Osteoblast (primary cell): ENCODE results near the gene NDUFS2. TPM values are rescaled to one million over a fixed set of nuclear protein-coding genes. Genes with fewer than 3 reads are reported as not detected.
A peak's percentile ranks its signal among the peaks of the same experiment; 100 is the strongest.

ENCODE experiments used
- DNase-seq: peaks from one replicate; pipeline ENCODE4 v3.0.0; 2011; ENCODE audit warnings: low spot score, mixed read lengths; ENCODE audit not compliant: insufficient read length; ENCODE audit errors: missing footprints
- H2AFZ ChIP-seq: 2 replicates; pipeline ENCODE4 v1.6.0; 2011; ENCODE audit warnings: mild to moderate bottlenecking, low read length
- H3K27ac ChIP-seq: 2 replicates; pipeline ENCODE4 v1.5.1; 2011; ENCODE audit warnings: mild to moderate bottlenecking, low read depth, low read length, moderate library complexity
- H3K27me3 ChIP-seq: 2 replicates; pipeline ENCODE4 v1.6.0; 2012; ENCODE audit warnings: mild to moderate bottlenecking, control low read depth, inconsistent platforms, low read length, moderate library complexity; ENCODE audit not compliant: insufficient read depth
- H3K36me3 ChIP-seq: 2 replicates; pipeline ENCODE4 v1.5.1; 2011; ENCODE audit warnings: mild to moderate bottlenecking, low read length, control low read depth, moderate library complexity; ENCODE audit not compliant: insufficient read depth
- H3K4me1 ChIP-seq: 2 replicates; pipeline ENCODE4 v1.5.1; 2011; ENCODE audit warnings: mild to moderate bottlenecking, low read length, control low read depth, moderate library complexity; ENCODE audit not compliant: insufficient read depth
- H3K4me2 ChIP-seq: 2 replicates; pipeline ENCODE4 v1.6.0; 2011; ENCODE audit warnings: mild to moderate bottlenecking, low read length; ENCODE audit not compliant: insufficient read depth
- H3K4me3 ChIP-seq: fragments of 200-600 bp; sonication (generic); 3 replicates; pipeline ENCODE4 v1.5.1; 2012; ENCODE audit warnings: mild to moderate bottlenecking, low read length, inconsistent platforms; ENCODE audit not compliant: insufficient read depth
- H3K79me2 ChIP-seq: 2 replicates; pipeline ENCODE4 v1.6.0; 2012; ENCODE audit warnings: mild to moderate bottlenecking, low read length, control low read depth, inconsistent platforms; ENCODE audit not compliant: insufficient read depth
- H3K9me3 ChIP-seq: 2 replicates; pipeline ENCODE4 v1.5.1; 2011; ENCODE audit warnings: low read depth, low read length, control low read depth
- H4K20me1 ChIP-seq: 2 replicates; pipeline ENCODE4 v1.6.0; 2012; ENCODE audit warnings: mild to moderate bottlenecking, low read length, control low read depth; ENCODE audit not compliant: insufficient read depth
- CTCF ChIP-seq: IDR thresholded peaks from 2 replicates; pipeline ENCODE4 v1.5.1; 2011; ENCODE audit warnings: mild to moderate bottlenecking, low read depth, low read length, moderate library complexity; ENCODE audit errors: extremely low read depth
- total RNA-seq: library from RNA; depleted of rRNA; stranded (reverse); fragments of >200 nt; gene quantifications from 2 replicates; pipeline ENCODE4 v1.2.3, GENCODE V29; 2012

The NDUFS2 gene
- total RNA-seq, 1 donor, result 103 TPM

- DNase-seq, result peak; percentile 76
- Histone ChIP-seq H3K79me2 (peaks cover 23% of the 10 kb centered on the region), H3K4me1 (peaks cover 56% of the 10 kb centered on the region), H3K9me3 (no peaks in the 10 kb centered on the region), H3K27me3 (no peaks in the 10 kb centered on the region), H3K4me2 (peak overlapping the region; percentile 72), H3K27ac (peak overlapping the region; percentile 91), H3K36me3 (no peaks in the 10 kb centered on the region), H4K20me1 (no peaks in the 10 kb centered on the region), H3K4me3 (peak overlapping the region; percentile 66), H2AFZ (peak overlapping the region; percentile 88)
- TF ChIP-seq CTCF, result no peak
These were observed 3.8 kb upstream of the NDUFS2 start for GRCh38 chr1:161198194-161198896.

GRCh38 chr1:161198897-161199431 lies 3.2 kb upstream of the NDUFS2 start, which contains the start of gene ADAMTS4:
Gene ADAMTS4, minus strand, starts transcription at chr1:161199054. Its CDS starts 427 bp downstream, at chr1:161198627.
- DNase-seq, result peak; percentile 97
- H3K4me2 ChIP-seq, result peak within 1 kb of the TSS; percentile 72
- no peaks in the 10 kb centered on the region for H4K20me1 ChIP-seq
- peak within 1 kb of the TSS; percentile 66 for H3K4me3 ChIP-seq
- peaks cover 58% of the 10 kb centered on the region for H3K4me1 ChIP-seq
- H3K27ac ChIP-seq, result peak within 1 kb of the TSS; percentile 91
- H3K9me3 ChIP-seq, result no peaks in the 10 kb centered on the region
- no peaks in the 10 kb centered on the region for H3K27me3 ChIP-seq
- peaks cover 3% of the 10 kb centered on the region for H3K36me3 ChIP-seq
- H3K79me2 ChIP-seq, result peaks cover 29% of the 10 kb centered on the region
- peak within 1 kb of the TSS; percentile 88 for H2AFZ ChIP-seq
- no peak for TF ChIP-seq CTCF

DNA sequence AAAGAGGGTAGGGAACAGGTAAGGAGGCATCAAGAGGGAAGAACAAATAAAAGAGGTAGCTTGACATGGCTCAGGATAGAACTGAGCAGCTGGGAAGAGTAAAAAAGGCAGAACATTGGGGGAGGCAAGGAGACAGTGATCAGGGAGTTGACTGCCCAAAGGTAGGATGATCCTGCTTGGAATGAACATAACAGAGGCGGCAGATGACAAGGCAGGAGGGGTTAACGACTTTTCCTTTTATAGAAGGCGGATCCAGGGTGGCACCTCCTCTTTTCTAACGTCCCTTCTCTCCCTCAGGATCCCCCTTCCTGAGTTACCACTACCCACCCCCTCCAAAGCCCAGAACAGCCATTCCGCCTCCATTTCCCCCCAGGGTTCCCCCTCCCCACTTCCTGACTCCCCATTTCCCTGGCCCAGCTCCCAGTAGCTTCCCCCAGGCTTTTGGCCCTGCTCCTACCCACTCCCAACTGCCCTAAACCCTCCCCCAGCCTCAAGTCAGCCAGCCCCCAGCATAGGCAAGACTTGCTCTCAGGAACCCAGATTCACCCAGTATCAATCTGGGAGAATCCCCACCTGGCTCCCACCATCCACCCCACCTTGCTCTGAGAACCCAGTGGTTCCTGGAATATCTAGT lies 2.5 kb upstream of the NDUFS2 start:
- peak overlapping the region; percentile 66 for H3K4me3 ChIP-seq

More for the DNA sequence above, 2.5 kb upstream of the NDUFS2 start:
- Histone ChIP-seq H3K27me3 (no peaks in the 10 kb centered on the region), H3K79me2 (peaks cover 36% of the 10 kb centered on the region), H2AFZ (peak overlapping the region; percentile 88), H4K20me1 (no peaks in the 10 kb centered on the region), H3K9me3 (no peaks in the 10 kb centered on the region), H3K4me1 (peaks cover 58% of the 10 kb centered on the region), H3K27ac (peak overlapping the region; percentile 91), H3K36me3 (peaks cover 10% of the 10 kb centered on the region), H3K4me2 (peak overlapping the region; percentile 72)
- DNase-seq, result no peak
- no peak for TF ChIP-seq CTCF
